SU-DHL-6 (cell line): ENCODE results near the gene NAA15.

ENCODE experiments used
- EZH2phosphoT487 ChIP-seq: fragments of 200-600 bp; sonication (generic), shearing (Covaris generic); conservative IDR thresholded peaks from 2 replicates; pipeline ENCODE4 v1.6.1; 2018; ENCODE audit warnings: mild to moderate bottlenecking, antibody characterized with exemption, low read length, moderate library complexity, mixed read lengths
- TF ChIP-seq, protein P1 (sequence below): fragments of 200-600 bp; sonication (generic); IDR thresholded peaks from one replicate; pipeline ENCODE4 v1.5.1; 2017; ENCODE audit warnings: antibody characterized with exemption, mild to moderate bottlenecking, low read length, moderate library complexity; ENCODE audit not compliant: insufficient read depth, poor library complexity, severe bottlenecking

DNA sequence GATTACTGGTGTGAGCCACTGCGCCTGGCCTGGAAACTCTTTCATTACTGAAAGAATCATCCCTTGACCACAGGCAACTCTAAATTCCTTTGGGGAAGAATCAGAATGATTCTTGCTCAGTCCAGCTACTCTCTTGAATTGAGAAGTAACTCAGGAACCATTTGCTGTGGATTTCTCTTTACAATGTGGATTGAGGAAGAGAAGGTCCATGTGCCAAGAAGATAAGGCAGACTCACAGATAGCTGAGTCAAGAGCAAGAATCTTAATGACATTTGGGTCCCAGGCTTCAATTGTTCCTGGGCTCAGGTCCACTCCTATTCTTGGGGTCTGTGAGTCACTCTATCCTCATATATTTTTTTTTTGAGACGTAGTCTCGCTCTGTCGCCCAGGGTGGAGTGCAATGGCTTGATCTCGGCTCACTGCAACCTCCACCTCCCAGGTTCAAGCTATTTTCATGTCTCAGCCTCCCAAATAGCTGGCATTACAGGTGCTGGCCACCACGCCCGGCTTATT lies 15.1 kb upstream of the NAA15 start:
- TF ChIP-seq, protein P1, sequence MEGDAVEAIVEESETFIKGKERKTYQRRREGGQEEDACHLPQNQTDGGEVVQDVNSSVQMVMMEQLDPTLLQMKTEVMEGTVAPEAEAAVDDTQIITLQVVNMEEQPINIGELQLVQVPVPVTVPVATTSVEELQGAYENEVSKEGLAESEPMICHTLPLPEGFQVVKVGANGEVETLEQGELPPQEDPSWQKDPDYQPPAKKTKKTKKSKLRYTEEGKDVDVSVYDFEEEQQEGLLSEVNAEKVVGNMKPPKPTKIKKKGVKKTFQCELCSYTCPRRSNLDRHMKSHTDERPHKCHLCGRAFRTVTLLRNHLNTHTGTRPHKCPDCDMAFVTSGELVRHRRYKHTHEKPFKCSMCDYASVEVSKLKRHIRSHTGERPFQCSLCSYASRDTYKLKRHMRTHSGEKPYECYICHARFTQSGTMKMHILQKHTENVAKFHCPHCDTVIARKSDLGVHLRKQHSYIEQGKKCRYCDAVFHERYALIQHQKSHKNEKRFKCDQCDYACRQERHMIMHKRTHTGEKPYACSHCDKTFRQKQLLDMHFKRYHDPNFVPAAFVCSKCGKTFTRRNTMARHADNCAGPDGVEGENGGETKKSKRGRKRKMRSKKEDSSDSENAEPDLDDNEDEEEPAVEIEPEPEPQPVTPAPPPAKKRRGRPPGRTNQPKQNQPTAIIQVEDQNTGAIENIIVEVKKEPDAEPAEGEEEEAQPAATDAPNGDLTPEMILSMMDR, result no peak
- no peak for TF ChIP-seq EZH2phosphoT487
